Measurements from ENCODE around the gene ZNHIT3.

Gene ZNHIT3

GRCh38 chr17:36461330-36462110 lies 25.0 kb upstream of the ZNHIT3 start:
- H3K4me3 ChIP-seq (ENCODE audit: low read length): no peak overlapping the region
- TF ChIP-seq EZH2phosphoT487 (IDR thresholded peaks at IDR 0.05; ENCODE audit: borderline replicate concordance, low read length): no peak
- TF ChIP-seq CTCF (IDR thresholded peaks at IDR 0.05; ENCODE audit: low read depth, low read length, poor library complexity, severe bottlenecking): no peak
- no peak overlapping the region for H3K4me2 ChIP-seq (ENCODE audit: low read length)
- H3K79me2 ChIP-seq (ENCODE audit: control insufficient read depth, low read length): no peaks in the 10 kb centered on the region
- H3K27ac ChIP-seq (ENCODE audit: low read depth, low read length): no peak overlapping the region
- H4K20me1 ChIP-seq (ENCODE audit: control insufficient read depth, insufficient read depth, low read depth, low read length): no peaks in the 10 kb centered on the region; the same call in 1 of the 2 replicates
- no peaks in the 10 kb centered on the region for H3K36me3 ChIP-seq (ENCODE audit: control insufficient read depth, low read length)
- no peaks in the 10 kb centered on the region for H3F3A ChIP-seq (ENCODE audit: control insufficient read depth, insufficient read depth)
- H3K27me3 ChIP-seq (ENCODE audit: control insufficient read depth, low read length): peaks cover 9% of the 10 kb centered on the region; the same call in 1 of the 2 replicates
- no peaks in the 10 kb centered on the region for H3K4me1 ChIP-seq (ENCODE audit: control insufficient read depth, low read length)
- H3K9me2 ChIP-seq (replicated peaks; ENCODE audit: control insufficient read depth, low read length): no peaks in the 10 kb centered on the region
- no peaks in the 10 kb centered on the region for H3K9me3 ChIP-seq (ENCODE audit: control insufficient read depth, insufficient read depth, low read length)

- Histone ChIP-seq H3K27me3 (ENCODE audit: control insufficient read depth, low read length) (peaks cover 9% of the 10 kb centered on the region; the same call in 1 of the 2 replicates), H3K4me1 (ENCODE audit: control insufficient read depth, low read length) (no peaks in the 10 kb centered on the region), H3K79me2 (ENCODE audit: control insufficient read depth, low read length) (no peaks in the 10 kb centered on the region), H3K36me3 (ENCODE audit: control insufficient read depth, low read length) (no peaks in the 10 kb centered on the region), H3K9me3 (ENCODE audit: control insufficient read depth, insufficient read depth, low read length) (no peaks in the 10 kb centered on the region), H3K4me3 (ENCODE audit: low read length) (no peak overlapping the region), H3K9me2 (replicated peaks; ENCODE audit: control insufficient read depth, low read length) (no peaks in the 10 kb centered on the region), H4K20me1 (ENCODE audit: control insufficient read depth, insufficient read depth, low read depth, low read length) (no peaks in the 10 kb centered on the region; the same call in 1 of the 2 replicates), H3K27ac (ENCODE audit: low read depth, low read length) (no peak overlapping the region), H3K4me2 (ENCODE audit: low read length) (no peak overlapping the region), H3F3A (ENCODE audit: control insufficient read depth, insufficient read depth) (no peaks in the 10 kb centered on the region)
- TF ChIP-seq CTCF (IDR thresholded peaks at IDR 0.05; ENCODE audit: low read depth, low read length, poor library complexity, severe bottlenecking) (no peak), EZH2phosphoT487 (IDR thresholded peaks at IDR 0.05; ENCODE audit: borderline replicate concordance, low read length) (no peak)
These were observed 22.3 kb upstream of the ZNHIT3 start for GRCh38 chr17:36463916-36464764.

- Histone ChIP-seq H4K20me1 (ENCODE audit: control insufficient read depth, insufficient read depth, low read depth, low read length) (no peaks in the 10 kb centered on the region; the same call in 1 of the 2 replicates), H3K79me2 (ENCODE audit: control insufficient read depth, low read length) (no peaks in the 10 kb centered on the region), H3F3A (ENCODE audit: control insufficient read depth, insufficient read depth) (no peaks in the 10 kb centered on the region), H3K4me1 (ENCODE audit: control insufficient read depth, low read length) (no peaks in the 10 kb centered on the region), H3K27me3 (ENCODE audit: control insufficient read depth, low read length) (peaks cover 9% of the 10 kb centered on the region; the same call in 1 of the 2 replicates), H3K27ac (ENCODE audit: low read depth, low read length) (no peak overlapping the region), H3K4me2 (ENCODE audit: low read length) (no peak overlapping the region), H3K36me3 (ENCODE audit: control insufficient read depth, low read length) (no peaks in the 10 kb centered on the region), H3K9me3 (ENCODE audit: control insufficient read depth, insufficient read depth, low read length) (no peaks in the 10 kb centered on the region), H3K4me3 (ENCODE audit: low read length) (no peak overlapping the region), H3K9me2 (replicated peaks; ENCODE audit: control insufficient read depth, low read length) (no peaks in the 10 kb centered on the region)
- TF ChIP-seq EZH2phosphoT487 (IDR thresholded peaks at IDR 0.05; ENCODE audit: borderline replicate concordance, low read length): no peak
- no peak for TF ChIP-seq CTCF (IDR thresholded peaks at IDR 0.05; ENCODE audit: low read depth, low read length, poor library complexity, severe bottlenecking)
These were observed 21.8 kb upstream of the ZNHIT3 start for GRCh38 chr17:36464765-36465088.

Data from DOHH2 (cell line).